Fibroblast of lung (primary cell): ENCODE results near the gene CASP5.

ENCODE experiments used
- CTCF ChIP-seq, 2 donors: IDR thresholded peaks in 1 of 2; conservative IDR thresholded peaks in 1 of 2; 1 replicate in 1 of 2; 2 replicates in 1 of 2; pipeline ENCODE4 v1.5.1; 2011 to 2012; ENCODE audit warnings: low read length in 2 of 2, control low read depth in 1 of 2, inconsistent platforms in 1 of 2, low read depth in 1 of 2, mild to moderate bottlenecking in 1 of 2
- EZH2 ChIP-seq: IDR thresholded peaks from 2 replicates; pipeline ENCODE4 v1.5.1; 2012; ENCODE audit warnings: low read length, control low read depth, mild to moderate bottlenecking; ENCODE audit errors: missing control alignments

DNA sequence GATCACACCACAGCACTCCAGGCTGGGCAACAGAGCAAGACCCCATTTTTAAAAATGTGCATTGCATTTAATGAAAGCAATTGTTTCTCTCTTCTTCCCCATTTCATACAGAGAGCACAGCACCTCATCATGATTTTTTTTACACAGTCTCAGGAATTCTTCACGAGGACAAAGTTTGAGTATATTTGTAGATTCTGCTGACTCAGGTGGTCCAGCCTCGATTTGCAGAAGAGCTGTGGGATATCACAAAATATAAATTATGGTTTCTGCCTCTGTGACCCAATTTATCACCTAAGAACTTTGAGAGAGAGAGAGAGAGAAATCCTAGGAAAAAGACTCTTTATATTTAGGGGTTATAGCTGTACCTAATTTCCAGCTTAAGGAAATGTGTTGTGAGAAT, 19.8 kb downstream of the CASP5 start:
- TF ChIP-seq CTCF (conservative IDR thresholded peaks at IDR 0.05 in 1 of 2, IDR thresholded peaks at IDR 0.05 in 1 of 2; ENCODE audit: low read depth in 1 of 2, low read length in 2 of 2) (no peak), EZH2 (no peak)
